Measurements from ENCODE around the gene FAM124A.

DNA sequence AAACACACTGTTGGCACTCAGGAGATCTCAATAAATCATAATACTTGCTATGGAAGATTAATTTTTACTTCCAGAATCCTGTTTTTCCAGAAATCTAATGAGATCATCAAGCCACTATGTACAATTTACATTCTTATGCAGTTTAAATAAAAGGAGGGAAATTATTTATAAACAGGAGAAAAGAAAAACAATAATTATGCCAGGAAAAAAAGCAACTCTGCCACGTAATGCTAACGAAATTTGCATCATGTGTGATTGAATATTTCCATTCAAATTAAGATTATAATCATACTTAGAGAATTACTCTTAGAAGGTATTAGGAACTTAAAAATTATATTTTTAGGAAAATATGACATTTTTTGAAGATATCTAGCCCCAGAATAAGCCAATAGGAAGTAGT lies 13.0 kb downstream of the FAM124A start:
- TF ChIP-seq EZH2phosphoT487 (IDR thresholded peaks at IDR 0.05; ENCODE audit: insufficient read depth, low read depth) (no peak), EZH2 (IDR thresholded peaks at IDR 0.05; ENCODE audit: insufficient read depth, poor library complexity, severe bottlenecking) (no peak)
